ENCODE results near the gene RPEL1.
"Not testable (repeated sequence)": the region's sequence is repeated elsewhere in the genome, so short reads cannot be mapped to it uniquely, and the experiment has no call there.

RPEL1 gene

GRCh38 chr10:103245587-103245986 lies at the start of gene RPEL1:
TSS of gene RPEL1 (plus strand) at chr10:103245887. CDS start at chr10:103245997, 110 bp downstream.
- DNase-seq (ENCODE audit: low read depth in 3 of 3) = not testable (repeated sequence)

- DNase-seq (ENCODE audit: low read depth in 3 of 3) = no peak
Observed at GRCh38 chr10:103196516-103196915, 49.2 kb upstream of the RPEL1 start.

- DNase-seq (ENCODE audit: low read depth in 3 of 3) = peak in 2 of 3 donors; percentile 6 to 31
Observed at GRCh38 chr10:103197174-103197573, 48.5 kb upstream of the RPEL1 start.

GRCh38 chr10:103197903-103198302 lies 47.8 kb upstream of the RPEL1 start:
- no peak for DNase-seq (ENCODE audit: low read depth in 3 of 3)

- DNase-seq (ENCODE audit: low read depth in 3 of 3) = no peak
Observed at GRCh38 chr10:103198648-103199047, 47.0 kb upstream of the RPEL1 start.

GRCh38 chr10:103199488-103199887 lies 46.2 kb upstream of the RPEL1 start:
- DNase-seq (ENCODE audit: low read depth in 3 of 3) = no peak

- DNase-seq (ENCODE audit: low read depth in 3 of 3) = no peak
Observed at GRCh38 chr10:103202319-103202718, 43.4 kb upstream of the RPEL1 start.

- no peak for DNase-seq (ENCODE audit: low read depth in 3 of 3)
Observed at GRCh38 chr10:103203466-103203865, 42.2 kb upstream of the RPEL1 start.

GRCh38 chr10:103204353-103205255 lies 41.1 kb upstream of the RPEL1 start:
- DNase-seq (ENCODE audit: low read depth in 3 of 3) = no peak

GRCh38 chr10:103205401-103205800 lies 40.3 kb upstream of the RPEL1 start:
- DNase-seq (ENCODE audit: low read depth in 3 of 3) = not testable (repeated sequence)

GRCh38 chr10:103206715-103207114 lies 39.0 kb upstream of the RPEL1 start:
- DNase-seq (ENCODE audit: low read depth in 3 of 3) = not testable (repeated sequence)

GRCh38 chr10:103207141-103207540 lies 38.5 kb upstream of the RPEL1 start:
- no peak for DNase-seq (ENCODE audit: low read depth in 3 of 3)

- DNase-seq (ENCODE audit: low read depth in 3 of 3) = not testable (repeated sequence)
Observed at GRCh38 chr10:103207643-103208042, 38.0 kb upstream of the RPEL1 start.

GRCh38 chr10:103210262-103210661 lies 35.4 kb upstream of the RPEL1 start:
- DNase-seq (ENCODE audit: low read depth in 3 of 3) = not testable (repeated sequence)

GRCh38 chr10:103215601-103216000 lies 30.1 kb upstream of the RPEL1 start:
- DNase-seq (ENCODE audit: low read depth in 3 of 3) = no peak

GRCh38 chr10:103216362-103216761 lies 29.3 kb upstream of the RPEL1 start:
- DNase-seq (ENCODE audit: low read depth in 3 of 3) = not testable (repeated sequence)

- DNase-seq (ENCODE audit: low read depth in 3 of 3) = no peak
Observed at GRCh38 chr10:103224133-103224532, 21.6 kb upstream of the RPEL1 start.

- DNase-seq (ENCODE audit: low read depth in 3 of 3) = not testable (repeated sequence)
Observed at GRCh38 chr10:103224721-103225120, 21.0 kb upstream of the RPEL1 start.

GRCh38 chr10:103225939-103226338 lies 19.7 kb upstream of the RPEL1 start:
- DNase-seq (ENCODE audit: low read depth in 3 of 3) = no peak

GRCh38 chr10:103227416-103227815 lies 18.3 kb upstream of the RPEL1 start:
- DNase-seq (ENCODE audit: low read depth in 3 of 3) = no peak

GRCh38 chr10:103231047-103231551 lies 14.6 kb upstream of the RPEL1 start:
- DNase-seq (ENCODE audit: low read depth in 3 of 3) = no peak

- DNase-seq (ENCODE audit: low read depth in 3 of 3) = no peak
Observed at GRCh38 chr10:103232131-103232673, 13.5 kb upstream of the RPEL1 start.
